COR-L47 (cell line): ENCODE measurements around the gene ARHGAP15.

Experiments used
- DNase-seq: peaks from one replicate; lab custom pipeline; 2025; lab: John Stamatoyannopoulos, UW

ARHGAP15 gene

DNA sequence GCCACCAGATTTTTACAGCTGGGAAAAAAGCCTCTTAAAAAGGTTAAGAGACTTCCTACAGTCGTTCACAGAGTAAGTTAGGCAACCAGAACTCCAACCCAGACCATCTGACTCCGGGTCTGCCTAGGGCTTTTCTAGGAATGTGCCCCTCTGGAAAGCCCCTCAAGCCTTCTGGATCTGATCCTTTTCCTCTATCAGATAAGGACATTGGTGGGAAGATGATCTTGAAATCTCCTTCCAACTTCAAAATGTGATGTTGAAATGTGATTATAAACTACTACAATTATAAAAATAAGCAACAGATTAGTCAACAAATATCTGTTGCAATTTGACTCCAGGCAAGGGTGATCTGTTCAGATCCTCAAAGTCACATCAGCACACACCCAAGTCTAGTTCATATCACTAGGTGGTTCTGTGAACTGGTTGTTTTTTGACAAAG is 270.4 kb downstream of the ARHGAP15 start:
- no peak for DNase-seq

DNA sequence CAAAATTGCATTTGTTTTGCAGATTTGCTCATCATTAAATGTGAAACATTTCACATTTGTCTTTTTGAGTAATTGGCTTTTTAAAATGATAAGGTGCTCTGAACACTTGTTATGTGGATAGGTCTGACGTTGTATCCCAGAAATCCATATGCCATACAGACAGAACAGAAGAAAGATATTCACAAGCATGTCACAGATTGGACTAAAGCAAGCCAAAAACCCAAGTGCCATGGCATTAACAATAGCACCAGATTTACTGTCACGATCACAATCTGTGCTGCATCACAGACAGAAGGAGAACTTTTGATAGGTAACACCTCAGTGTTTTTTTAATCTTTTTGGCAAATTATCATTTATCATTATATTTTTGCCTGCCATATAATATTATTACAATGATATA is 272.6 kb downstream of the ARHGAP15 start:
- no peak for DNase-seq

DNA sequence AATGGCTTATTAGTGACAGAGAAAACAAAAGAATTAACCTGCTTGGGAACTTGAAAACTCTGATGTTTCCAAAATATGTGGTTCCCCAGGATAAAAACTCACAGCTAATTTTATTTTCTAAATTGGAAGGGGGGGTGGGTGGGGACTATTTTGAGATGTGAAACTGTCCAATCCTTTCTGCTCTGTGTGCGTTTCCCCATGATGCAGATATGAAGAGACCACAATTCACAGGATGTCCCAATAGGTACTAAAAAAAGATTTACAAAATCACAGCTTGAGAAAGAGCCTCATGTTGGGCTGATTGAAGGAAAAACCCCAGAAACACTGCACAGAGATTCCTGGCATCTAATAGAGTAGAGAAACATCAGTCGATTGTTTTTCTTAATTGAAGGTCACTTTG is 273.2 kb downstream of the ARHGAP15 start:
- DNase-seq, result no peak

DNA sequence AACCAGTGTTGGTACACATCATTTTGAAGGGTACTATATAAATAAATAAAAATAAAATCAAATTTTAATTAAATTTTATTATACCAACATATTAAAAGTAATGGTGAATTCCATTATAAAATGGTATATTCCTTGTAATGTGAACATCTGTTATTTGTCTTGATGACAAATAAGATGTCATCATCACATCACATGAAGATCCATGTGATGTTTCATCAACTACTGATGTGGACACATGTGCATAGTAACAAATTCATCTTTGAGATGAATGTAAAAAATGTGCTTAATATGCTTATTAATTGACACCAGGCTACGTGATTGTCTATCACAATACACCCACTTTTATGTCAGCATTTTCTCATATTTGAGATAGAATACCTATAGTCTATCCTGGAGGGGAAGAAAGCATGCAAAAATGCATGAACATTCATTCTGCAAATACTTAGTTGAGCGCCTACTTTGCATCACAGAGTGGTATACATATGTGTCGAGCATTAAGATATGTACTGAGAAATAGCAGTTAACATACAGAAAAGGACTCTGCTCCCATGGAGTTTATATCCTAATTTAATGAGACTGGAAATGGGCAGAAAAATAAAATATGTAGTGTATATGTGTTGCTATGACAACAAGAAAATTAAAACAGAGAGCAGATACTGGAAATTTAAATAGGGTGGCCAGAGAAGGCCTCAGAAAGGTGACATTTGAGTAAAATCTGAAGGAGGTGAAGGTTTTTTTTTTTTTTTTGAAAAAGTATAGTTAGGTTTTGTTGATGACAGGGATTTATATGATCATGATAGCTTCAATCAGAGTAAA is 281.1 kb downstream of the ARHGAP15 start:
- no peak for DNase-seq

DNA sequence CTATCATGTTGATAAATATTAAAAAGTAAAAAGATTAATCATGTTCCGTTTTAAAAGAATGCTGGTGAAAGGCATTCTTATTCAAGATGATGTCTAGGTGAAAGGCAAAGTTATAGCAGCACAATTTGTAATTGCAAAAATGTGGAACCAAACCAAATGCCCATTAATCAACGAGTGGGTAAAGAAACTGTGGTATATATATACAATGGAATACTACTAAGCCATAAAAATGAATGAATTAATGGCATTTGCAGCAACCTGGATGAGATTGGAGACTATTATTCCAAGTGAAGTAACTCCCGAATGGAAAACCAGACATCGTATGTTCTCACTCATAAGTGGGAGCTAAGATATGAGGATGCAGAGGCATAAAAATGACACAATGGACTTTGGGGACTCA is 286.4 kb downstream of the ARHGAP15 start:
- no peak for DNase-seq

DNA sequence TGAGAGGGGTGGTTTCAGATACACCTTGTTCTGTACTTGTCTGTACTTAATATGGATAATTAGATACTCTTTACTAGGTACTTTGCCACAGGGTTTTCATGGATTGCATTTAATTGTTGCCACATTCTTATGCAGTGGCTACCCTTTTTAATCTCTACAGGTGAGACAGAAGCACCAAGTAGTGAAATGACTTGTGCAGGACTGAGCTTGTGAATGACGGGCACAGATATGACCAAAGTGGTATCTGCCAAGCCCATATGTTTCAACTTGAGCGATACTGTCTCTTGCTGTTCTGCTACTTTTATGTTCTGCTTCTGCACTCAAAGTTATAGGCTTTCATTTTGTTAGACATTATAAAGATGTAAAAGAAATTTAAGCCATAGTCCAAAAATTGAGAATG is 288.2 kb downstream of the ARHGAP15 start:
- no peak for DNase-seq

DNA sequence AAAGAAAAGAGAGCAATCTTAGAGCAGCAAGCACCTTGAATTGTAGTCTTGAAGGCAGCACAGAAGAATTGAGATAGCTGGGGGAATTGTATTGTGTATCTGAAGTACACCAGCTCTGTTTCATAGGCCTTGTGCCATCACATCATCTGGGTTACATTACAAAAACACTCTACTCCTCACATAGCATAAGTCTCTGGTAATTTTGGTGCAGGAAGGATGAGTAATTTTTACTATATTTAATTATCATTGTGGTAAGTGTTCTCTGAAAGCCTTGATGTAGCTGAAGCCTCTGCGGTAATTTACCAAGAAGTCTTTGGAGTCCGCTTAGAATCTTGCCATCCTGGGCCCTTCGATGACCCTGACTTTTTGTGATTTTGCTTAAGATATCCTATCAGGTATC is 291.1 kb downstream of the ARHGAP15 start:
- DNase-seq, result no peak

DNA sequence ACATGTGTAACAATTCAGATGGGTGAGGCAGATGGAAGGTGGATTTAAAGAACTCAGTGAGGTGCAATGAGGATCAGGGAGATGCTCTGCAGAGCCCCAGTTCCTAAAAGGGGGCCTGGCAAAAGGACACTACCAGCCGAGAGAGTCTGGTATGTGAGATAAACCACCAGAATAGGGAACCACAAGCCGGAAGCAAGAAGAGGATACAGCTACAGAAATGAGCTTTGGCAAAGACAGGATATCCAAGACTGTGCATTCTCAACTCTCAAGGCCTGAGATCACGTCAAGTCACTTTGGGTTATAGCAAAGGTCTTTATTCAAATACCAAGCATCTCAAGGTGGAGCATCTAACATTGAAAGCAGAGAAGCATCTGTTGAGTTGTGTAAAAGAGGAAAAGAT is 293.5 kb downstream of the ARHGAP15 start:
- no peak for DNase-seq

DNA sequence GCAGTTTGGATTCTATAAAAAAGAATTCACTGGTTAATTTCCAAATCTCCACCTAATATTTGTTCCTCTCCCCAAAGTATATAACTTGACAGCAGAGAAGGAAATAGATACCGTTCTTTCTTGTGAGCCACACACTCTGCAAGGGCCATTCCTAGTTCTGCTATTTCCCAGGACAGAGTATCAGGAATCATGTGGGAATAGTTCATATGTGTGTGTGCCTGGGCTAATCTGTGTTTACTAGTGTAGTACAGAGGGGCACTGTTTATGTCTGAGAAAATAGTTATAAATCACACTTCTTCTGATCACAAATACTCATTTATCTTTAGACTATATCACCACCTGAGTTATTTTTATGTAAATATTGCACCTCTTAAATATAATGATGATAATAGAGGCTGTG is 296.7 kb downstream of the ARHGAP15 start:
- DNase-seq, result no peak

DNA sequence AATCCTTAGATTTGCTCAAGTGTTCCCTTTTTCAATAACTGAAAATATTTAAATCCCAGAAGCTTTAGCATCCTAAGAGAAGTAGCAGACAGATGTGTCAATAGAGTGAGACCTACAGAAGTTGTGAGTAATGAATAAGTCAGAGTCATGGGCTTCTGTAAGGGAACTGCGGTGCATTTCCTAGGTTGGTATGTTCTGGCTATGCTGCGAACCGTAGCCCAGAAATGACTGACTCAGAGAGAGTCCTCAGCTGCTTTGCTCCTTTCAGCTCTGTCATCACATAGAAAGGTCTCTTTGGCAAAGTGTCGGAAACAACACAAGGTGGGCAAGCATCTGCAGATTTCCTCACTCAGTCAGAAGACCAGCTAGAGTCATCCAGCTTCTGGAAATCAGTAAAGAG is 297.1 kb downstream of the ARHGAP15 start:
- DNase-seq, result no peak

DNA sequence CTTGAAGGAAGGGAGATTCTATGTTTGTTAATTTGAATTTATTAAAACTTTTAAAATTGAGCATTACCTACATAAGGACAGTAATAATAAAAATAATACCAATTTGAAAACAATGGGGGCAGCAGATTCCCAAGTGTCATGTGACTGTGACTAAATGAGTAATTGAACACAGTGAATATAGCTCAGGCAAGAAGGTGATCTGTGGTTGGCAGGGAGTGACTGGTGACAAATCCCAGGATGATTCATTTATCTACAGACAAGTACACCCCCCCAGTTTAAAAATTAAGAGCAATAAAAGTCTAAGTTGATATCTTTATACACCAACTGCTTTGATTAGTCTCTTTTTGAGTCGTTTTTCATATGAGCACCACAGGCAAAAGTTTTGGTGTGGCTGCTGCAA is 299.5 kb downstream of the ARHGAP15 start:
- no peak for DNase-seq

DNA sequence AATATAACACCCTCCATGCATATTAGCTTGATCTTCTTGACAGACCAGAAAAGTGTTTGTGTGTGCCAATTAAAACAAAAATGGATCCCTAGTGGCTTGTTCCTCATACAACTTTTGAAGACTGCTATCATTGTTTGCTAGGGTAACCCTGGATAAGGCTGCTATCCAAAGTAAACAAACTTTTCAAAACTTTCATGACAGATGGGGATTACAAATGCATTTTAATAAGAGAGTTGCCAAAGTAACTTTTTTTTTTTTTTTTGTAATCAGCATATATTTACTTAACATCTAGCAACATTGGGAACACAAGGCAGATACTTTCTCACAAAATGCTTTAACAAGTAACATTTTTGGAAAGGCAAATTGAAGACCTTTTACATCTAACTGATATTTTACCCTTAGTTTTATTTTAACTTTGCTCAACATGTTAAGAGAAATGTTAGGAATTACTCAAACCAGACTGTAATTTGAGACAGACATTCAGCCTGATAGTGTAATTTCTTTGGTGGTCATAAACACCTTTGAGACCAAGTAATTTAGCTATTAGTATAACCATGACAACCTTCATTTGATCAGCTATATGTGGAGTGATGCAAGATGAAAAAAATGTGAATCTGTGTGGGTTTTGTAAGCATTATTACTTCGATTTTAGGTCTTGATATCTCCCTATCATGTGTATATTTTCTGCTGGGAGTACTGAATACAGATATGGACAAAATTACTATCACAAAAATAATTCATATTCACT is 300.9 kb downstream of the ARHGAP15 start:
- no peak for DNase-seq

DNA sequence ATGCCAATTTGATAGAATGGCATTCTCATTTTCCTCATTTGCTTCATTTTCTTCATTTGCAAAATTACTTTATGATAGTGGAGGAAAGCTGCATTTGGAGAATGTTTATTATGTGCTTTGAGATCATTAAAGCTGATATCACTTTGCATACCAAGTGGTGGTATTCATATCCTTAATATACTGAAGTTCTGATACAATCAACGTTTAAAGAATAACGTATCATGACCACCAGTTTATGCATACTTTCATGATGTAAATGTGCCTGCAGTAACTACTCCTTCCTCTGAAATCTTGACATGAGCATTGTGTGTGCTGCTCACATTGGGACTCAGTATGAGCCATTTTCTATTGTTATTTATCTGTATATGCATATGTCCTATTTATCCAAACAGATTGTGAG is 302.1 kb downstream of the ARHGAP15 start:
- DNase-seq, result no peak

DNA sequence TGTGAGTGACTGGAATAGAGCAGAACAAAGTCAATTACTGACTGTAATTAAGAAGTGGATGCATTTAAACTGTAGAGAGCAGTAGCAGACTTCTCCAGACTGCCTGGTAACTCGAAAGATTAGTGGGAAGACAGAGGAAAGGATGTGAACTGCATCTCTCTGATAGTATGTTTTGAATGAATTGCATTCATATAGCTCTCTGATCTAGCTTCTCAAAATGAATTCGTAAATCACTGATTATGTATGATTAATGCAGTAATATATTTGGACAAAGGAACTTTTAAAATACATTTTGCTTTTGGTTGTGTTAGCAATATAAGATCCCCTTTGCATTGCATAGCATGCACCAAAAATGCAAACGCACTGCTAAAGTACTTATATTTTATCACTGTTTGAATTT is 304.0 kb downstream of the ARHGAP15 start:
- DNase-seq, result peak; percentile 1

DNA sequence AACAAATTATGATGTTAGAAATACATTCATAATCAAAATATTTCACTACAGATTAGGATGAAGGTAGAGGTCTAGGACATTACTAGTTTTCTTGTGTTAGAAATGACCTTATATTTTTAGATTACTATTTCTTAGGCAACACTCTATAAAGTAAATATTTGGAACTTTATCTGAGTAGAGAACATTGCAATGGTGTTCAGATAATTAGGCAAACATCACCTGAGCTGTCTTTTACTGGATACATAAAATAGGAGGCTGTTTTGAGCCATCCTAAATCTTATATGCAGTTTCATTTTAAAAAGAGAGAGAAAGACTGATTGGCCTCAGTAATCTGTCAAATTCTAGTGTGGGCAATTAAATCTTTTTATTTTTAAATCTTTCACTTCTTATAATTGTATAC is 304.6 kb downstream of the ARHGAP15 start:
- DNase-seq, result no peak

DNA sequence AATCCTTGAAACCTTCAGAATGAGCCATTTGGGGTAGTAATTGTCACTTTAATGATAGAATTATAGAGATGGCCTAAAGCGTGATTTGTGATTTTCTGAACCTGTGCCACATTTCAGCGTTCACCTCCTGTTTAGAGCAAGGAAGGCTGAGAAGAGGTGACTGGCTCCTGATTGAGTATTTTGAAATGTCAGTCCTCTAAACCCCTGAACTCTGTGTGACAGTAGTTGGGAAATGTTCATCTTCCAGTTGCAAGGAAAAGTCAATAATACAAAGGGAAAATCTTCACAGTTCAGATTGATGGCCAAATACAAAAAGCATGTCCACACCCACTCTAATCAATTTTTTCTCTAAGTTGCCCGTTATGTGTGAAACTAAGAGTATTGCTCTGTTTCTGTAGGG is 305.2 kb downstream of the ARHGAP15 start:
- DNase-seq, result no peak

DNA sequence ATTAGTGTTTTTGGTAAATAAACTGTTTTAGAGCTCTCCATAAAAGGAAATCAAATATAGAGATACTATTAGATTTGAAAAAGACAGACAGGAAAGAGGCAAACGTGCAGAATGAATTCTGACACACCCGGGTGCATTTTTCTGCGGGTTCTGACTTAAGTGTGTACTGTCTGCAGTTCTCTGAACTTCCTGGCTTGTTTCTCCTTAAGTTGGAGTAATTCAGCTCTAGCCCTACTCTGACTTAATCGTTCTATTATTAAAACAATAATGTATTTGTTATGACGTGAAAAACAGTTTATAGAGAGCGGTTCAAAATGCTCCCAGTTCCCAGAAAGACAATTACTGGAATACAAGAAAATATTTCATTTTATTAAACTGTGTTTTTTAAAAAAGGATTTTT is 305.9 kb downstream of the ARHGAP15 start:
- no peak for DNase-seq

DNA sequence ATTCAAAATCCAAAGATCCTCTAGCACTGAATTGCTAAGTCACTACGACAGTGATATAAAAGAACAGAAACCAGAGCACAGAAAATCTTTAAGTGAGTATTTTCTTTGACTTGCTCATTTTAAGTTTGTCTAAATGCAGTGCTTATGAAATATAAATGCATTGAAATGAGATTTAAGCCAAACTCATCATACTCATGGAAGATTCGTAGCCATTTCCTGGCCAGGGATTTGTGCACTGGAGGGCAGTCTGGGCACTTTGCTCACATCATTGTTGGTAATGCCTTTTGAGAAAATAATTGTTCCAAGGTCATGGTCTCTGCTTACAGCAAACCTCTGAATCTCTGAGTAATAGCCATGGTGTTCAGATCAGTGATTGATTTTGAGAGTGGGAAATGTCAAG is 307.7 kb downstream of the ARHGAP15 start:
- no peak for DNase-seq

DNA sequence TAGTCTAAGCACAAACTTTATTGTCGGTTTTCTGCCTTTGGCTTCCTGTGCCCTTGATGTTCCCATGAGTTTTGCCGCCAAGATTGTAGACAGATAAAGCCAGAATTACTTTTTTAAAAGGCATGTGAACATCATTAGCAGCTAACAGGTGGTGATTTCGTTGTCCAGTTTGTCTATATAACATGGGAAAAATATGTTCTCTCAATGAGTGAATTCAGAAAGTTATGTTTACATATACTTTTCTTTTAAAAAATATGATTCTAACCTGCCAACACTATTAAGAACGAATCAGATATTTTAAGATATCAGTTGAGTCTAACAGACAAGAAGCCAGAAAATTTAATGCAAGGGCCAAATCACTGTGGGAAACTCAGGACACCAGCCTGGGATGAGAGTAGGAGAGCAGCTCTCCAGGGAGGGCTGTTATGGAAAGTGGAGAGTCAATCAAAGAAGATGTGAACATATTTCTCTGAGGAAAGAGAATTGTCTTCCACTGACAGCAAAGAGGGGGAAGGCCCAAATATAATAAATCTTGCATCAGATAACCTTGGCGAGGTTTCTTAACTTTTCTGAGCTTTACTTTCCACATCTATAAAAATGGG is 311.3 kb downstream of the ARHGAP15 start:
- no peak for DNase-seq

DNA sequence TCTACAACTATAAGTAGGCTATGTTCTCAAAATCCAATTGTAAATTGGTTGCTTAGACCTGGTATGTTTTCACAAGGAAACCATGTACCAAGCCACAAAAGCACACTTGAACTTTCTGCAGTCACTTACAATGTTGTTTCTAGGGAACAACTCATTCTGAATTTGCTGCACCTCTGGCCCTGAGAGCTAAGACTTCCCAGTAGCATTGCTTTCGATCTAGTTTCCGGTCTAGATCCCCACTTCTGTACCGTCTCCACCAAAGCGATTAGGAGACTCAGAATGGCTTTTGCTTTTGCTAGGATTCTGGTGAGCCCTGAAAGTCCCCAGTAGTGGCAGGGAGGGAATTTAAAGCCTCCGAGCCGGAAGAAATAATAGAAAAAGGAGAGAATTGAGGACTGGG is 313.0 kb downstream of the ARHGAP15 start:
- no peak for DNase-seq

DNA sequence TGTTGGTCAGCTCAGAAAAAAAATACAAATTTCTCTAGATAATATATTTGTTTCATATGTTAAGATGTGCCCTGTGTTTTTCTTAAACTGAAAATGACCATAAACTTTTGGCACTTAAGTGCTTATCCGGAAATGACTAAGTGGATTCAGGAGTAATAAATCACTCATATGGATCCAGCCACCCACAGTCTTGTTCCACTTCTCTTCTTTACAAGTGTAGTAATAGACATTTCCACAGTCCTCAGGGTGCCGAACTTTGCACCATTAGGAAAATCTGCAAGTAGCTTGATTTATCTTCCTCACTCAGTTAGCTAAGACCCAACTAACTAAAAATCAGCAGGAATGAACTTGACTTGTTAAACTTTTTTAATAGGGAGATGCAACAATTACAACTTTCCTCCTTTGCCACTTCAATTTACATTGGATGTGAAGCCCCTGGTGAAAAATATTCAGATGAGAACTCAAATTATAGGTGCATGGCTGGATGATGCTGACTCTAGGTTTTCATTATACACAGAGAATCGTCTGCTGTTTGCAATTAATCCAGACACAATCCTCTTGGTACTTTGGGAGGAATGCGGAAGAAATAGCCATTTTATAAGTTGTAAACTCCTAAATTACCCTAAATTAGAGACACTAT is 322.5 kb downstream of the ARHGAP15 start:
- DNase-seq, result no peak

DNA sequence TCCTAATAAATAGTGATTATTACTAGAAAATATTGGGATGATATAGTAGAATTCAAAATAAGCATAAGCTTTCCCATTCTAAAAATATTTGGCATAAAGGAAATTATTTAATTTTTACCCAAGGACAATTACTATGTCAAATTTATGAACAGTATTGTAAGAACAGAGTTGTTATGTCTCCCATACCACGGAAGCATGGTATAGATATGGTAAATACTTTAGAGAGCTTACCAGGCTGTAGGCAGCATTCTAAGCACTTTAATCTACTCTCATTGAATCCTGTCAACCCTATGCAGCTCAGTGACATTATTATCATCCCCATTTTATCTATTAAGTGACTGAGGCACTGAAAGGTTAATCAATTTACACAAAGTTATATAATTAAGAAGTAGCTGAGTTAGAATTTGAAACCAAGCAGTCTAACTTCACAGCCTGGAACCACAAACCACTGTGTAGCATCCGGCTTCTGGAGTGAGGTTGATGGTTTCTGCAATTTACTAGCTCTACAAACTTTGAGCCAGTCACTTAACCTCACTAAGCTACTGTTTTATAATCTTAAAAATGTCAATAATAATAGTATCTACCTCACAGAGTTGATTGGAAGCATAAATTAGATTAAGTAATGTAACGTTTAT is 323.7 kb downstream of the ARHGAP15 start:
- no peak for DNase-seq
